ENCODE data around the gene TBX19.

Gene TBX19

GRCh38 chr1:168280296-168280927, at the start of gene TBX19:
Gene TBX19 (plus strand): TSS chr1:168280877. CDS start chr1:168281091, 214 bp downstream.
- DNase-seq: no peak

GRCh38 chr1:168234846-168235547, 45.7 kb upstream of the TBX19 start:
- DNase-seq: peak; percentile 17

- DNase-seq: no peak
Observed at GRCh38 chr1:168235548-168235885, 45.2 kb upstream of the TBX19 start.

- no peak for DNase-seq
Observed at GRCh38 chr1:168235937-168236336, 44.7 kb upstream of the TBX19 start.

GRCh38 chr1:168236836-168237611, 43.7 kb upstream of the TBX19 start:
- DNase-seq: no peak

GRCh38 chr1:168243198-168243597, 37.5 kb upstream of the TBX19 start:
- DNase-seq: no peak

- DNase-seq: no peak
Observed at GRCh38 chr1:168243636-168244212, 37.0 kb upstream of the TBX19 start.

GRCh38 chr1:168245042-168245441, 35.6 kb upstream of the TBX19 start:
- DNase-seq: no peak

GRCh38 chr1:168246506-168246905, 34.2 kb upstream of the TBX19 start:
- no peak for DNase-seq

- no peak for DNase-seq
Observed at GRCh38 chr1:168252204-168252733, 28.4 kb upstream of the TBX19 start.

- no peak for DNase-seq
Observed at GRCh38 chr1:168256164-168256563, 24.5 kb upstream of the TBX19 start.

- no peak for DNase-seq
Observed at GRCh38 chr1:168257397-168257796, 23.3 kb upstream of the TBX19 start.

- DNase-seq: no peak
Observed at GRCh38 chr1:168259567-168259966, 21.1 kb upstream of the TBX19 start.

GRCh38 chr1:168260393-168260792, 20.3 kb upstream of the TBX19 start:
- DNase-seq: no peak

- DNase-seq: no peak
Observed at GRCh38 chr1:168261390-168261789, 19.3 kb upstream of the TBX19 start.

- DNase-seq: no peak
Observed at GRCh38 chr1:168263130-168263529, 17.5 kb upstream of the TBX19 start.

- no peak for DNase-seq
Observed at GRCh38 chr1:168264296-168264695, 16.4 kb upstream of the TBX19 start.

GRCh38 chr1:168265596-168265995, 15.1 kb upstream of the TBX19 start:
- no peak for DNase-seq

- DNase-seq: no peak
Observed at GRCh38 chr1:168266644-168267186, 14.0 kb upstream of the TBX19 start.

GRCh38 chr1:168271636-168272035, 9.0 kb upstream of the TBX19 start:
- DNase-seq: no peak

- no peak for DNase-seq
Observed at GRCh38 chr1:168273575-168273974, 7.1 kb upstream of the TBX19 start.

GRCh38 chr1:168279253-168279652, 1.4 kb upstream of the TBX19 start:
- peak; percentile 2 for DNase-seq
